A673 (cell line): Measurements from ENCODE around the gene VENTX.

Experiments
- EZH2 ChIP-seq: fragments of 200-600 bp; sonication (generic); IDR thresholded peaks from 2 replicates; pipeline ENCODE4 v1.6.1; 2017; ENCODE audit warnings: borderline replicate concordance, low read depth, mild to moderate bottlenecking, mixed read lengths, antibody characterized with exemption, low read length; ENCODE audit not compliant: poor library complexity, severe bottlenecking
- TF ChIP-seq, protein P1 (sequence below): fragments of 300-800, 200-600 bp; sonication (generic); conservative IDR thresholded peaks from 2 replicates; pipeline ENCODE4 v1.5.1; 2017; ENCODE audit warnings: low read depth, mild to moderate bottlenecking, antibody characterized with exemption, low read length, moderate library complexity, mixed read lengths

DNA sequence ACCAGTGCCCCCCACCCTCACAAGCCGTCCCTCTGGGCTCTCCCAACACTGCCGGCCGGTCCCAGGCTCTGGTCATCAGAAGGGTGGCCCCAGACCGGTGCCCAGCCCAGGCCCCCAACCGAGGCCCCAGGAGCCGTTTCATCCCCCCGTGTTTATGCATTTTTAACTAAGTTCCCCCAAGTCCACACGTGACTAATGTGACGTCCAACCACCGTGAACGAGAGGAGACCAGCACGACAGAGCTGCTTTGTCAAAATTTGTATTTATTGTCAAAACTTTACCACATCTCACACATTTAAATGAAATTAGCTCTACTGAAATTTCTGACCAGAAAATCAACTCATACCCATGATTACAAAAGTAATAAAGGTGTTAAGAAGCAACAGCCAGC lies 8.6 kb downstream of the VENTX start:
- TF ChIP-seq, protein P1, sequence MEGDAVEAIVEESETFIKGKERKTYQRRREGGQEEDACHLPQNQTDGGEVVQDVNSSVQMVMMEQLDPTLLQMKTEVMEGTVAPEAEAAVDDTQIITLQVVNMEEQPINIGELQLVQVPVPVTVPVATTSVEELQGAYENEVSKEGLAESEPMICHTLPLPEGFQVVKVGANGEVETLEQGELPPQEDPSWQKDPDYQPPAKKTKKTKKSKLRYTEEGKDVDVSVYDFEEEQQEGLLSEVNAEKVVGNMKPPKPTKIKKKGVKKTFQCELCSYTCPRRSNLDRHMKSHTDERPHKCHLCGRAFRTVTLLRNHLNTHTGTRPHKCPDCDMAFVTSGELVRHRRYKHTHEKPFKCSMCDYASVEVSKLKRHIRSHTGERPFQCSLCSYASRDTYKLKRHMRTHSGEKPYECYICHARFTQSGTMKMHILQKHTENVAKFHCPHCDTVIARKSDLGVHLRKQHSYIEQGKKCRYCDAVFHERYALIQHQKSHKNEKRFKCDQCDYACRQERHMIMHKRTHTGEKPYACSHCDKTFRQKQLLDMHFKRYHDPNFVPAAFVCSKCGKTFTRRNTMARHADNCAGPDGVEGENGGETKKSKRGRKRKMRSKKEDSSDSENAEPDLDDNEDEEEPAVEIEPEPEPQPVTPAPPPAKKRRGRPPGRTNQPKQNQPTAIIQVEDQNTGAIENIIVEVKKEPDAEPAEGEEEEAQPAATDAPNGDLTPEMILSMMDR: no peak
- no peak for TF ChIP-seq EZH2
